ENCODE data around the gene EFNA2. TPM values are rescaled to one million over a fixed set of nuclear protein-coding genes. Genes with fewer than 3 reads are reported as not detected.

The EFNA2 gene
- total RNA-seq, 1 donor = not detected

- no peak for DNase-seq (ENCODE audit: low read depth)
- no peak for TF ChIP-seq CTCF (IDR thresholded peaks at IDR 0.05; ENCODE audit: insufficient read depth, low read length)
- H3K4me3 ChIP-seq (ENCODE audit: low read depth, low read length) = no peak overlapping the region
Observed at GRCh38 chr19:1278713-1279660, 6.7 kb upstream of the EFNA2 start.

- no peak overlapping the region for H3K4me3 ChIP-seq (ENCODE audit: low read depth, low read length)
- DNase-seq (ENCODE audit: low read depth) = peak; percentile 83
- TF ChIP-seq CTCF (IDR thresholded peaks at IDR 0.05; ENCODE audit: insufficient read depth, low read length) = peak; percentile 95
Observed at GRCh38 chr19:1279782-1280341, 5.8 kb upstream of the EFNA2 start.

- TF ChIP-seq CTCF (IDR thresholded peaks at IDR 0.05; ENCODE audit: insufficient read depth, low read length) = no peak
- no peak overlapping the region for H3K4me3 ChIP-seq (ENCODE audit: low read depth, low read length)
- no peak for DNase-seq (ENCODE audit: low read depth)
Observed at GRCh38 chr19:1280636-1281568, 4.8 kb upstream of the EFNA2 start.

GRCh38 chr19:1281569-1282287 is 3.9 kb upstream of the EFNA2 start:
- H3K4me3 ChIP-seq (ENCODE audit: low read depth, low read length) = no peak overlapping the region
- no peak for DNase-seq (ENCODE audit: low read depth)
- TF ChIP-seq CTCF (IDR thresholded peaks at IDR 0.05; ENCODE audit: insufficient read depth, low read length) = no peak

GRCh38 chr19:1282588-1283206 is 3.0 kb upstream of the EFNA2 start:
- H3K4me3 ChIP-seq (ENCODE audit: low read depth, low read length) = no peak overlapping the region
- TF ChIP-seq CTCF (IDR thresholded peaks at IDR 0.05; ENCODE audit: insufficient read depth, low read length) = no peak
- DNase-seq (ENCODE audit: low read depth) = no peak

Measured in fibroblast of the aortic adventitia (primary cell).